SK-N-SH (cell line): ENCODE measurements around the gene CNTNAP2. TPM values are rescaled to one million over a fixed set of nuclear protein-coding genes. Genes with fewer than 3 reads are reported as not detected.

Experiments used
- CTCF ChIA-PET: fragments of 300-600, 350-600 bp; formaldehyde crosslinking; extraction: SDS; loops from one replicate; lab custom pipeline; 2021; lab: Yijun Ruan, JAX
- POLR2A ChIA-PET: fragments of 350-600 bp; sonication (Branson Sonifier 250); formaldehyde crosslinking; extraction: SDS; loops from one replicate; lab custom pipeline; 2020; ENCODE audit warnings: antibody characterized with exemption, inconsistent platforms; lab: Yijun Ruan, JAX
- DNase-seq: peaks from one replicate; pipeline ENCODE4 v3.0.0; 2012
- H2AFZ ChIP-seq: fragments of 200-600 bp; sonication (generic); 2 replicates; pipeline ENCODE4 v1.8.1; 2016; ENCODE audit warnings: antibody characterized with exemption, mild to moderate bottlenecking, low read depth
- H3F3A ChIP-seq: fragments of 200-600 bp; sonication (generic); replicated peaks from 2 replicates; pipeline ENCODE3; 2016; ENCODE audit warnings: antibody characterized with exemption, mild to moderate bottlenecking; ENCODE audit not compliant: insufficient read depth
- H3K27ac ChIP-seq, 2 experiments: fragments of 200-500 bp in 1 of 2; fragments of 200-600 bp in 1 of 2; sonication (Bioruptor generic) in 1 of 2; sonication (generic), shearing (Covaris generic) in 1 of 2; 2 replicates each; pipeline versions ENCODE4 v1.5.1 to v1.6.1; 2014 to 2016; ENCODE audit warnings: low read depth in 2 of 2, inconsistent platforms in 1 of 2, low read length in 1 of 2, mild to moderate bottlenecking in 1 of 2, mixed read lengths in 1 of 2
- H3K27me3 ChIP-seq: fragments of 200-600 bp; sonication (generic), shearing (Covaris generic); 2 replicates; pipeline ENCODE4 v1.6.1; 2016; ENCODE audit warnings: mixed run types; ENCODE audit not compliant: insufficient read depth
- H3K36me3 ChIP-seq, 2 experiments: fragments of 200-500 bp in 1 of 2; fragments of 200-600 bp in 1 of 2; sonication (Bioruptor generic) in 1 of 2; sonication (generic) in 1 of 2; replicated peaks in 1 of 2; 2 replicates each; pipeline versions ENCODE3 to v1.5.1; 2014 to 2016; ENCODE audit warnings: low read length in 1 of 2, mild to moderate bottlenecking in 1 of 2; ENCODE audit not compliant: insufficient read depth in 2 of 2, control insufficient read depth in 1 of 2
- H3K4me1 ChIP-seq, 2 experiments: fragments of 200-500 bp in 1 of 2; fragments of 200-600 bp in 1 of 2; sonication (Bioruptor generic) in 1 of 2; sonication (generic), shearing (Covaris generic) in 1 of 2; 2 replicates each; pipeline versions ENCODE4 v1.5.1 to v1.6.1; 2014 to 2016; ENCODE audit warnings: low read depth in 1 of 2, low read length in 1 of 2, mixed run types in 1 of 2; ENCODE audit not compliant: insufficient read depth in 2 of 2, control insufficient read depth in 1 of 2
- H3K4me2 ChIP-seq: fragments of 200-600 bp; sonication (generic), shearing (Covaris generic); 2 replicates; pipeline ENCODE4 v1.6.1; 2017; ENCODE audit warnings: mixed run types
- H3K4me3 ChIP-seq, 2 experiments: fragments of 200-500 bp in 1 of 2; fragments of 200-600 bp in 1 of 2; sonication (Bioruptor generic) in 1 of 2; sonication (generic), shearing (Covaris generic) in 1 of 2; 2 replicates each; pipeline versions ENCODE4 v1.5.1 to v1.8.1; 2014 to 2016; ENCODE audit warnings: low read depth in 2 of 2, inconsistent platforms in 1 of 2, low read length in 1 of 2, mild to moderate bottlenecking in 1 of 2, mixed read lengths in 1 of 2, moderate library complexity in 1 of 2
- H3K79me2 ChIP-seq: fragments of 200-600 bp; sonication (generic); 2 replicates; pipeline ENCODE4 v1.8.1; 2017; ENCODE audit warnings: mild to moderate bottlenecking; ENCODE audit not compliant: insufficient read depth
- H3K9ac ChIP-seq: fragments of 200-600 bp; sonication (generic); 2 replicates; pipeline ENCODE4 v1.6.1; 2017; ENCODE audit warnings: mixed run types
- H3K9me2 ChIP-seq: fragments of 200-600 bp; sonication (generic); 2 replicates; pipeline ENCODE4 v1.6.1; 2017; ENCODE audit warnings: mixed run types
- H3K9me3 ChIP-seq: fragments of 200-600 bp; sonication (generic); 2 replicates; pipeline ENCODE4 v1.6.1; 2017; ENCODE audit warnings: mixed run types, mild to moderate bottlenecking, moderate library complexity
- H4K20me1 ChIP-seq: fragments of 200-600 bp; sonication (generic); 2 replicates; pipeline ENCODE4 v1.6.1; 2017; ENCODE audit warnings: mild to moderate bottlenecking, mixed run types; ENCODE audit not compliant: insufficient read depth
- ELF1 ChIP-seq: IDR thresholded peaks from 2 replicates; pipeline ENCODE4 v1.4.0; 2012
- EP300 ChIP-seq, 2 experiments: IDR thresholded peaks; 2 replicates each; pipeline versions ENCODE4 v1.4.0 to v1.6.1; 2012; ENCODE audit warnings: borderline replicate concordance in 1 of 2, low read depth in 1 of 2, low read length in 1 of 2
- FOXJ3 ChIP-seq: sonication (generic); formaldehyde crosslinking; IDR thresholded peaks from 2 replicates; pipeline ENCODE4 v1.5.1; 2020; ENCODE audit warnings: mild to moderate bottlenecking, missing genetic modification reagents
- GABPA ChIP-seq: IDR thresholded peaks from 2 replicates; pipeline ENCODE4 v1.4.0; 2012; ENCODE audit warnings: low read depth, mild to moderate bottlenecking
- GATA2 ChIP-seq: sonication (generic); formaldehyde crosslinking; IDR thresholded peaks from 2 replicates; pipeline ENCODE4 v1.5.0; 2020; ENCODE audit warnings: mild to moderate bottlenecking, missing genetic modification reagents
- JUND ChIP-seq: IDR thresholded peaks from 2 replicates; pipeline ENCODE4 v1.4.0; 2012
- MXI1 ChIP-seq: IDR thresholded peaks from 2 replicates; pipeline ENCODE4 v1.6.1; 2012; ENCODE audit warnings: mild to moderate bottlenecking, low read depth, low read length, improper control_type of control experiment
- NFIC ChIP-seq: IDR thresholded peaks from 2 replicates; pipeline ENCODE4 v1.4.0; 2012; ENCODE audit warnings: borderline replicate concordance
- RAD21 ChIP-seq: IDR thresholded peaks from 2 replicates; pipeline ENCODE4 v1.6.1; 2012; ENCODE audit warnings: mild to moderate bottlenecking, low read length
- RFX5 ChIP-seq: IDR thresholded peaks from 2 replicates; pipeline ENCODE4 v1.6.1; 2012; ENCODE audit warnings: mild to moderate bottlenecking, improper control_type of control experiment, low read length
- SIN3A ChIP-seq: IDR thresholded peaks from 2 replicates; pipeline ENCODE4 v1.6.1; 2012; ENCODE audit warnings: low read depth, mild to moderate bottlenecking, low read length, moderate library complexity, borderline replicate concordance
- TCF12 ChIP-seq: IDR thresholded peaks from 2 replicates; pipeline ENCODE4 v1.4.0; 2012
- WGBS: methylation state at CpG from one replicate; pipeline ENCODE4 v1.1.6; 2017; ENCODE audit warnings: low lambda C conversion rate; 5-methylcytosine and 5-hydroxymethylcytosine counted together
- polyA plus RNA-seq, 3 experiments: library from polyadenylated mRNA; depleted of rRNA; stranded (reverse); fragments of >200 nt; gene quantifications; 2 replicates each; pipeline ENCODE4 v1.2.3, GENCODE V29; 2012
- TF ChIP-seq, protein P1 (sequence below): IDR thresholded peaks from 2 replicates; pipeline ENCODE4 v1.4.0; 2012; ENCODE audit warnings: low read depth, borderline replicate concordance
- TF ChIP-seq, protein P2 (sequence below): IDR thresholded peaks from 2 replicates; pipeline ENCODE4 v1.4.0; 2012; ENCODE audit warnings: low read depth, borderline replicate concordance
- TF ChIP-seq, protein P3 (sequence below): IDR thresholded peaks from 2 replicates; pipeline ENCODE4 v1.6.1; 2012; ENCODE audit warnings: mild to moderate bottlenecking, low read depth, low read length, moderate library complexity
- TF ChIP-seq, protein P4 (sequence below): fragments of 150-350 bp; IDR thresholded peaks from 2 replicates; pipeline ENCODE4 v1.6.1; 2016; ENCODE audit warnings: mild to moderate bottlenecking, low read depth, low read length

CNTNAP2 gene
- polyA plus RNA-seq, 1 of the 3 experiments (the other 2 are of a cell fraction) = 3.4 TPM

DNA sequence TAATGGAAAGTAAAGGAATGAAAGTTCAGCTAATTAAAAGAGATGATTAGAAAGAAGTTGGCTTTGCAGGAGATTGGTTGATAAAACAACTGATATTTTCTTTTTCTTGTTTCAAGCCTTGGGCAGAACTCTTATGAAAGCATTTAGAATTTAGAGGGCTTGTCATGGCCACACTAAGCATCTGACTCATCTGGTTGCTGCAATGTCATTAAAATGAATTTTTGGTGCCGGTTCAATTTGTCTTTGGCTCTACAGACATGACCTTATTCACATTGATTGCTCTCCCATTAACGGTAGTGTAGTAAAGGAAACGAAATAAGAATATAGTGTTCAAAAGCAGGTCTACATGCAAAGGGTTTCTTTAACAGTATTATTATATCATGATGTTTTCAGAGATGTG is 1461.6 kb downstream of the CNTNAP2 start:
- Histone ChIP-seq H3F3A (peaks cover 4% of the 10 kb centered on the region), H3K27ac (no peak overlapping the region), H3K27me3 (no peaks in the 10 kb centered on the region), H3K4me1 (peaks cover 0 to 4% of the 10 kb centered on the region in 2 experiments; a peak in 2 of 4 replicates), H3K9me3 (no peaks in the 10 kb centered on the region), H4K20me1 (no peaks in the 10 kb centered on the region), H3K36me3 (no peaks in the 10 kb centered on the region), H2AFZ (no peak overlapping the region), H3K4me3 (no peak overlapping the region), H3K4me2 (no peak overlapping the region), H3K79me2 (no peaks in the 10 kb centered on the region), H3K9me2 (no peaks in the 10 kb centered on the region), H3K9ac (no peak overlapping the region)
- no peak for DNase-seq
- 84% methylated on average over 3 of the region's 3 CpGs for WGBS
- ChIA-PET CTCF (no interaction called here), POLR2A (no interaction called here)
- TF ChIP-seq FOXJ3 (CRISPR knock-in tag) (no peak), ELF1 (no peak), EP300 (IDR thresholded peaks at IDR 0.05; ENCODE audit: borderline replicate concordance in 1 of 2, low read depth in 1 of 2, low read length in 1 of 2) (no peak), TCF12 (no peak), RAD21 (no peak), JUND (no peak), SIN3A (no peak)
- TF ChIP-seq, protein P1, sequence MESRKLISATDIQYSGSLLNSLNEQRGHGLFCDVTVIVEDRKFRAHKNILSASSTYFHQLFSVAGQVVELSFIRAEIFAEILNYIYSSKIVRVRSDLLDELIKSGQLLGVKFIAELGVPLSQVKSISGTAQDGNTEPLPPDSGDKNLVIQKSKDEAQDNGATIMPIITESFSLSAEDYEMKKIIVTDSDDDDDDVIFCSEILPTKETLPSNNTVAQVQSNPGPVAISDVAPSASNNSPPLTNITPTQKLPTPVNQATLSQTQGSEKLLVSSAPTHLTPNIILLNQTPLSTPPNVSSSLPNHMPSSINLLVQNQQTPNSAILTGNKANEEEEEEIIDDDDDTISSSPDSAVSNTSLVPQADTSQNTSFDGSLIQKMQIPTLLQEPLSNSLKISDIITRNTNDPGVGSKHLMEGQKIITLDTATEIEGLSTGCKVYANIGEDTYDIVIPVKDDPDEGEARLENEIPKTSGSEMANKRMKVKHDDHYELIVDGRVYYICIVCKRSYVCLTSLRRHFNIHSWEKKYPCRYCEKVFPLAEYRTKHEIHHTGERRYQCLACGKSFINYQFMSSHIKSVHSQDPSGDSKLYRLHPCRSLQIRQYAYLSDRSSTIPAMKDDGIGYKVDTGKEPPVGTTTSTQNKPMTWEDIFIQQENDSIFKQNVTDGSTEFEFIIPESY = no peak
- TF ChIP-seq, protein P2, sequence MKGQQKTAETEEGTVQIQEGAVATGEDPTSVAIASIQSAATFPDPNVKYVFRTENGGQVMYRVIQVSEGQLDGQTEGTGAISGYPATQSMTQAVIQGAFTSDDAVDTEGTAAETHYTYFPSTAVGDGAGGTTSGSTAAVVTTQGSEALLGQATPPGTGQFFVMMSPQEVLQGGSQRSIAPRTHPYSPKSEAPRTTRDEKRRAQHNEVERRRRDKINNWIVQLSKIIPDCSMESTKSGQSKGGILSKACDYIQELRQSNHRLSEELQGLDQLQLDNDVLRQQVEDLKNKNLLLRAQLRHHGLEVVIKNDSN = no peak
- TF ChIP-seq, protein P3, sequence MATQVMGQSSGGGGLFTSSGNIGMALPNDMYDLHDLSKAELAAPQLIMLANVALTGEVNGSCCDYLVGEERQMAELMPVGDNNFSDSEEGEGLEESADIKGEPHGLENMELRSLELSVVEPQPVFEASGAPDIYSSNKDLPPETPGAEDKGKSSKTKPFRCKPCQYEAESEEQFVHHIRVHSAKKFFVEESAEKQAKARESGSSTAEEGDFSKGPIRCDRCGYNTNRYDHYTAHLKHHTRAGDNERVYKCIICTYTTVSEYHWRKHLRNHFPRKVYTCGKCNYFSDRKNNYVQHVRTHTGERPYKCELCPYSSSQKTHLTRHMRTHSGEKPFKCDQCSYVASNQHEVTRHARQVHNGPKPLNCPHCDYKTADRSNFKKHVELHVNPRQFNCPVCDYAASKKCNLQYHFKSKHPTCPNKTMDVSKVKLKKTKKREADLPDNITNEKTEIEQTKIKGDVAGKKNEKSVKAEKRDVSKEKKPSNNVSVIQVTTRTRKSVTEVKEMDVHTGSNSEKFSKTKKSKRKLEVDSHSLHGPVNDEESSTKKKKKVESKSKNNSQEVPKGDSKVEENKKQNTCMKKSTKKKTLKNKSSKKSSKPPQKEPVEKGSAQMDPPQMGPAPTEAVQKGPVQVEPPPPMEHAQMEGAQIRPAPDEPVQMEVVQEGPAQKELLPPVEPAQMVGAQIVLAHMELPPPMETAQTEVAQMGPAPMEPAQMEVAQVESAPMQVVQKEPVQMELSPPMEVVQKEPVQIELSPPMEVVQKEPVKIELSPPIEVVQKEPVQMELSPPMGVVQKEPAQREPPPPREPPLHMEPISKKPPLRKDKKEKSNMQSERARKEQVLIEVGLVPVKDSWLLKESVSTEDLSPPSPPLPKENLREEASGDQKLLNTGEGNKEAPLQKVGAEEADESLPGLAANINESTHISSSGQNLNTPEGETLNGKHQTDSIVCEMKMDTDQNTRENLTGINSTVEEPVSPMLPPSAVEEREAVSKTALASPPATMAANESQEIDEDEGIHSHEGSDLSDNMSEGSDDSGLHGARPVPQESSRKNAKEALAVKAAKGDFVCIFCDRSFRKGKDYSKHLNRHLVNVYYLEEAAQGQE = no peak

DNA sequence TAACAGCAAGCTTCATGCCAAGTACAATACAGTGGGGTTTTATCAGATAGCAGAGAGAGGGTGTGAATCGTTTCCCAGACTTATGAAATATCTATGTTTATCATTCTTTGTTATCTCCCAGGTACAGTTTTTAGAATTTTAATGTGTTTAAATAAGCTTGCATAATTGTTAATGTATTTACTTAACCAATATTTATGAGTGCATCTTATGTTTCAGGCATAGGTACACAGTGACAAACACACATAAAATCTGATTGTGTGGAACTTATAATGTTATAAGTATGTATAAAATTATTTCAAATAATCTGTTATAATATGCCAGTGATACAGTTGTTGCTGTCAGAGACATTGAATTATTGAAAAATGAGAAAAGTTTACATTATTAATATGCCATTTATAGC is 1462.5 kb downstream of the CNTNAP2 start:
- ChIA-PET POLR2A (no interaction called here), CTCF (interaction anchor here (1.1 kb wide), 1 partner anchor 8 kb away, joined by 3 read pairs; no protein-coding TSS in a partner anchor)
- WGBS = 72% methylated on average over 1 of the region's 1 CpG
- Histone ChIP-seq H3K4me2 (no peak overlapping the region), H3K4me1 (peaks cover 4 to 6% of the 10 kb centered on the region in 2 experiments; a peak in 3 of 4 replicates), H3K9me2 (no peaks in the 10 kb centered on the region), H3K9me3 (no peaks in the 10 kb centered on the region), H3F3A (peaks cover under 1% of the 10 kb centered on the region), H3K9ac (no peak overlapping the region), H3K27ac (no peak overlapping the region), H2AFZ (no peak overlapping the region), H3K36me3 (no peaks in the 10 kb centered on the region), H3K79me2 (no peaks in the 10 kb centered on the region), H3K27me3 (no peaks in the 10 kb centered on the region), H3K4me3 (no peak overlapping the region), H4K20me1 (no peaks in the 10 kb centered on the region)
- no peak for DNase-seq
- TF ChIP-seq, protein P4, sequence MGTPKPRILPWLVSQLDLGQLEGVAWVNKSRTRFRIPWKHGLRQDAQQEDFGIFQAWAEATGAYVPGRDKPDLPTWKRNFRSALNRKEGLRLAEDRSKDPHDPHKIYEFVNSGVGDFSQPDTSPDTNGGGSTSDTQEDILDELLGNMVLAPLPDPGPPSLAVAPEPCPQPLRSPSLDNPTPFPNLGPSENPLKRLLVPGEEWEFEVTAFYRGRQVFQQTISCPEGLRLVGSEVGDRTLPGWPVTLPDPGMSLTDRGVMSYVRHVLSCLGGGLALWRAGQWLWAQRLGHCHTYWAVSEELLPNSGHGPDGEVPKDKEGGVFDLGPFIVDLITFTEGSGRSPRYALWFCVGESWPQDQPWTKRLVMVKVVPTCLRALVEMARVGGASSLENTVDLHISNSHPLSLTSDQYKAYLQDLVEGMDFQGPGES = no peak
- TF ChIP-seq MXI1 = no peak
- TF ChIP-seq, protein P2 = no peak
- TF ChIP-seq JUND = no peak
- TF ChIP-seq, protein P1 = no peak
- TF ChIP-seq RFX5 = no peak
- no peak for TF ChIP-seq GABPA
- TF ChIP-seq RAD21 = no peak
- TF ChIP-seq GATA2 (CRISPR knock-in tag) = no peak
- TF ChIP-seq NFIC = no peak
